ENCODE data around the gene RHBDF2.

- TF ChIP-seq POLR2A (IDR thresholded peaks at IDR 0.05; ENCODE audit: low read depth, low read length) (no peak), POLR2AphosphoS5 (IDR thresholded peaks at IDR 0.05; ENCODE audit: insufficient read depth, low read depth, low read length) (no peak), CTCF (IDR thresholded peaks at IDR 0.05; ENCODE audit: extremely low read depth in 1 of 2, insufficient read depth in 1 of 2, low read depth in 1 of 2, low read length in 2 of 2) (no peak), EZH2 (IDR thresholded peaks at IDR 0.05; ENCODE audit: borderline replicate concordance, low read depth, low read length, severe bottlenecking) (no peak), MAX (IDR thresholded peaks at IDR 0.05; ENCODE audit: insufficient read depth, insufficient read length) (no peak), MYC (IDR thresholded peaks at IDR 0.05; ENCODE audit: low read depth, low read length) (no peak)
These were observed 34.5 kb downstream of the RHBDF2 start for GRCh38 chr17:76466775-76467130.
